ENCODE measurements around the gene DSCAML1. TPM values are rescaled to one million over a fixed set of nuclear protein-coding genes. Genes with fewer than 3 reads are reported as not detected.

The DSCAML1 gene
- total RNA-seq, 1 donor from 2014 or later, result not detected

DNA sequence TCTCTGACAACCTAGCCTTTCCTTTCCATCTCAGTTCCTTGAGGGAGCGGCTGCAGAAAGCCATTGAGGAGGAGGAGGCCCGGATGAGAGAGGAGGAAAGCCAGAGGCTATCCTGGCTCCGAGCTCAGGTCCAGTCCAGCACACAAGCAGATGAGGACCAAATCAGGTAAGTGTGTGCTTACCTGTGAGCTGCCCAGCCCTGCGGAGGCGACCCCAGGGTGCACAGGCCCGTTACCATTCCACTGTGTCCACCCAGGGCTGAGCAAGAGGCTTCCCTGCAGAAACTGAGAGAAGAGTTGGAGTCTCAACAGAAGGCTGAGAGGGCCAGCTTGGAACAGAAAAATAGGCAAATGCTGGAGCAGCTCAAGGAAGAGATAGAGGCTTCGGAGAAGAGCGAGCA is 406.3 kb downstream of the DSCAML1 start:
- no peaks in the 10 kb centered on the region for H3K4me1 ChIP-seq
- peaks cover 86 to 92% of the 10 kb centered on the region in 2 donors for H3K36me3 ChIP-seq
- no peak overlapping the region for H3K27ac ChIP-seq
- no peaks in the 10 kb centered on the region for H3K9me3 ChIP-seq
- H3K4me3 ChIP-seq, result no peak overlapping the region
- no peaks in the 10 kb centered on the region for H3K27me3 ChIP-seq
- TF ChIP-seq, protein P1, sequence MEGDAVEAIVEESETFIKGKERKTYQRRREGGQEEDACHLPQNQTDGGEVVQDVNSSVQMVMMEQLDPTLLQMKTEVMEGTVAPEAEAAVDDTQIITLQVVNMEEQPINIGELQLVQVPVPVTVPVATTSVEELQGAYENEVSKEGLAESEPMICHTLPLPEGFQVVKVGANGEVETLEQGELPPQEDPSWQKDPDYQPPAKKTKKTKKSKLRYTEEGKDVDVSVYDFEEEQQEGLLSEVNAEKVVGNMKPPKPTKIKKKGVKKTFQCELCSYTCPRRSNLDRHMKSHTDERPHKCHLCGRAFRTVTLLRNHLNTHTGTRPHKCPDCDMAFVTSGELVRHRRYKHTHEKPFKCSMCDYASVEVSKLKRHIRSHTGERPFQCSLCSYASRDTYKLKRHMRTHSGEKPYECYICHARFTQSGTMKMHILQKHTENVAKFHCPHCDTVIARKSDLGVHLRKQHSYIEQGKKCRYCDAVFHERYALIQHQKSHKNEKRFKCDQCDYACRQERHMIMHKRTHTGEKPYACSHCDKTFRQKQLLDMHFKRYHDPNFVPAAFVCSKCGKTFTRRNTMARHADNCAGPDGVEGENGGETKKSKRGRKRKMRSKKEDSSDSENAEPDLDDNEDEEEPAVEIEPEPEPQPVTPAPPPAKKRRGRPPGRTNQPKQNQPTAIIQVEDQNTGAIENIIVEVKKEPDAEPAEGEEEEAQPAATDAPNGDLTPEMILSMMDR (IDR thresholded peaks at IDR 0.05), result no peak
- no peak for DNase-seq (ENCODE audit: low spot score in 2 of 2)
- intact Hi-C loops (cut with DNase I), result no loop called here

DNA sequence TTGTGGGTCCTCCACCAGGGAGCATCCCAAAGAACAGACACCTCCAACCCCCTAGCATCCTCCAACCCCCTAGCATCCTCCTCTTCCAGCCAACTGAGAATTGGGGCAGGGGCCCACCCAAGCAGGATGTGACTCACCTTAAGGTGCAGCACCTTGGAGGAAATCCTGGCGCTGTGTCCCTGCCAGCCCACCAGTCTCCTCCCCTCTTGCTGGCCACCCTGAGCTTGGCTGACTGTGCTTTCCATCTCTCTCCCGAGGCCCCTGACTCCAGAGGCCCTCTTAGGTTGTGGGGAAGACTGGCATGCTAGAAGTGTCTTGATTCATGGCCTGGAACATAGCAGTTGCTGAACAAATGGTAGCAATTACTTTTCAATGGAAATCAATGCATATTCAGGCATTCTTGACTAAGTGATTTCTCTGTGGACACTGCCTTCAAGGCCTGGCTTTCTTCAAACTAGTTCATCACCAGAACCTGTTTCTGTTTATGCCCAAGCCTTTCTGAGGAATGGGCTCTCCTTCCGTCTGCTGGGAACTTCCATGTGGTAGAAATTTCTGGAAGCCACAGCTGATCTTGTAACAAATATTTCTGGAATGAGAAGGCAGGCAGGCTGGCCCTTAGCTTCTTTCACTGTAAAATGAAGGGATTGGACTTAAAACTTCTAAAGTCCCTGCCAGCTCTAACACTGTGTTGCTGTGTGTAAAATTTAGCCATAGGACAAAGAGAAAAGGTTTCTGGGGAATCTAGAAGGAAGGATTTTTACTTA is 408.8 kb downstream of the DSCAML1 start:
- peaks cover 63 to 90% of the 10 kb centered on the region in 2 donors for H3K36me3 ChIP-seq
- intact Hi-C loops (cut with DNase I), result no loop called here
- DNase-seq (ENCODE audit: low spot score in 2 of 2), result no peak

DNA sequence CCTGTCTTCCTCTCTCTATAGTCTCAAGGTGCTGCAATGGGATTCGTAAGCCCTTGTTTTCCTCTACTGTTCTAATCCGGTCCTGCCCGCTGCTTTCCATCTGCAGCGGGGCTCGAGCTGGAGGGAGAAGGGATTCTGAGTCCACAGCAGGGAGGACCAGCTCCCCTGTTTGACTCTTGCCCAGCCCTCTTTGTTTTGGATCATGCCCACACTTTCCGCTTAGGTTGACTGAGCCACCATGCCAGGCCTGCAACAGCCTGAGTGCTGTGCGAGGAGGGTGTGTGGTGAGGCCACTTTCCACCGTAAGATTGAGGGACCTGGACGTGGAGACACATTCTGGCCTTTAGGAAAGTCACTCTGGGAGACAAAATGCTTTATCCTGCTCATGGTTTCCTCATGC is 411.1 kb downstream of the DSCAML1 start:
- H3K4me1 ChIP-seq, result no peaks in the 10 kb centered on the region
- intact Hi-C loops (cut with DNase I), result no loop called here
- TF ChIP-seq, protein P1 (IDR thresholded peaks at IDR 0.05), result no peak
- DNase-seq (ENCODE audit: low spot score in 2 of 2), result no peak
- no peaks in the 10 kb centered on the region for H3K27me3 ChIP-seq
- H3K36me3 ChIP-seq, result peaks cover 60 to 90% of the 10 kb centered on the region in 2 donors
- H3K27ac ChIP-seq, result no peak overlapping the region
- no peaks in the 10 kb centered on the region for H3K9me3 ChIP-seq
- H3K4me3 ChIP-seq, result no peak overlapping the region

More for the DNA sequence above, 408.8 kb downstream of the DSCAML1 start:
- Histone ChIP-seq H3K4me1 (no peaks in the 10 kb centered on the region), H3K27ac (no peak overlapping the region), H3K27me3 (no peaks in the 10 kb centered on the region), H3K4me3 (no peak overlapping the region), H3K9me3 (no peaks in the 10 kb centered on the region)
- TF ChIP-seq, protein P1 (IDR thresholded peaks at IDR 0.05), result no peak

DNA sequence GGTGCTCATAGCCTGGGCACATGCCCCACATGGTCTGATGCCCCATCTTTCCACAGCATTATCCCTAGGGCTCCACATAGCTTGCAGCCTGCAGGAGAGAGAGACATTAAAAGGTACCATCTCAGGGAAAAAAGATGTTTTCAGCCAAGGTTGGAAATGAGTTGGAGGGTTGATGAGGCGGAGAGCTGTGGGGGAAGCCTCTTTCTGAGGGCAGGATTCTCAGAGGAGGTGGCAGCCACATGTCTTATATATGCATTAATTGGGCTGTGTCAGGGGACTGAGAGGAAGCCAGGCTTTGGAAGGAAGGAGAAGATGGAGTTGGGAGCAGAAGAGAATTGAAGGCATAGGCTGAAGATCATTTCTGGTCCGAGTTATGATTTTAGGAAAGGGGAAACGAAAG is 411.5 kb downstream of the DSCAML1 start:
- Histone ChIP-seq H3K27ac (no peak overlapping the region), H3K4me3 (no peak overlapping the region), H3K36me3 (peaks cover 60 to 90% of the 10 kb centered on the region in 2 donors), H3K27me3 (no peaks in the 10 kb centered on the region), H3K9me3 (no peaks in the 10 kb centered on the region), H3K4me1 (no peaks in the 10 kb centered on the region)
- intact Hi-C loops (cut with DNase I), result no loop called here
- DNase-seq (ENCODE audit: low spot score in 2 of 2), result no peak
- TF ChIP-seq, protein P1 (IDR thresholded peaks at IDR 0.05), result no peak

DNA sequence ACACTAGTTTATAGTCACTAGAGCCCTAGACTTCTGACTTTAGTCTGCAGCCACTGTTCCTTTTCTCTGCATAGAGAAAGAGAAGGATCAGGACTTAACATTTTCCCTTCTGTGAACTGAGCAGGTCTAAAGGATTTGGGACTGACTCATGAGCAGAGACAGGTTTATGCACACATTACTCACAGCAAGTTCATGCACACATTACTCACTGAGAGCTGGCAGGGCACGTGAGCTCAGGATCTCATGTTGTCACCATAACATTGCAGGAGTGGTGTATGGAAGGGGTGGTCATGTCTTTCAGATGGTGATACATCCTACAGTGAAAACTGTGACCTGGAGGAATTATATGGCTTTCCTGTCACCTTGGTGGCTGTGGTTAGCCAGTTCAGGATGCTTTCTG is 413.0 kb downstream of the DSCAML1 start:
- intact Hi-C loops (cut with DNase I), result no loop called here

More for the DNA sequence above, 413.0 kb downstream of the DSCAML1 start:
- Histone ChIP-seq H3K9me3 (no peaks in the 10 kb centered on the region), H3K4me3 (no peak overlapping the region), H3K27me3 (no peaks in the 10 kb centered on the region), H3K36me3 (peaks cover 55 to 80% of the 10 kb centered on the region in 2 donors), H3K4me1 (no peaks in the 10 kb centered on the region), H3K27ac (no peak overlapping the region)
- TF ChIP-seq, protein P1 (IDR thresholded peaks at IDR 0.05), result no peak
- DNase-seq (ENCODE audit: low spot score in 2 of 2), result no peak

All from ascending aorta (tissue), 2 donors.